Astrocyte of the spinal cord (primary cell): ENCODE results near the gene FBXL15.

Experiments
- DNase-seq: peaks from one replicate; pipeline ENCODE4 v3.0.0; 2011; ENCODE audit warnings: low read depth, low spot score
- H3K4me3 ChIP-seq: 2 replicates; pipeline ENCODE4 v1.5.1; 2011; ENCODE audit warnings: low read depth, mild to moderate bottlenecking, low read length, moderate library complexity
- in situ Hi-C: cut with HindIII; loops from 2 replicates; pipeline ENCODE4 v1.10.0; 2017; ENCODE audit warnings: low sequenced_read_pairs
- TF ChIP-seq, protein P1 (sequence below): IDR thresholded peaks from 2 replicates; pipeline ENCODE4 v1.5.1; 2012; ENCODE audit warnings: low read depth, mild to moderate bottlenecking, low read length, inconsistent platforms

Gene FBXL15

DNA sequence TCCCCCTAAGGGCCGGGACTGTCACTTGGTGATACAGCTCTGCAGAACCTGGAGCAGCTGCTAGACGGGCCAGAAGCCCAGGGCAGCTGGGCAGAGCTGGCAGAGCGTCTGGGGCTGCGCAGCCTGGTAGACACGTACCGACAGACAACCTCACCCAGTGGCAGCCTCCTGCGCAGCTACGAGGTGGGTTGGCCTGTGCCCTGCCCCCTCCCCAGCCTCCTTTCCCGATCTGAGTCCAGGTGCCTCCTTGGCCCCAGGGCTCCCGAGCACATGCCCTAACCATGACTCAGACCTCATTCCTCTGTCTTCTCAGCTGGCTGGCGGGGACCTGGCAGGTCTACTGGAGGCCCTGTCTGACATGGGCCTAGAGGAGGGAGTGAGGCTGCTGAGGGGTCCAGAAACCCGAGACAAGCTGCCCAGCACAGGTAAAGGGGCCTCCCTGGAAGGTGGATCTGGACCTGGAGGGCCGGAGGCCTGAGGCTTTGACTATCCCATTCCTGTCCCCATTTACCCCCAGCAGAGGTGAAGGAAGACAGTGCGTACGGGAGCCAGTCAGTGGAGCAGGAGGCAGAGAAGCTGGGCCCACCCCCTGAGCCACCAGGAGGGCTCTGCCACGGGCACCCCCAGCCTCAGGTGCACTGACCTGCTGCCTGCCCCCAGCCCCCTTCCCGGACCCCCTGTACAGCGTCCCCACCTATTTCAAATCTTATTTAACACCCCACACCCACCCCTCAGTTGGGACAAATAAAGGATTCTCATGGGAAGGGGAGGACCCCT, 18.7 kb upstream of the FBXL15 start:
- H3K4me3 ChIP-seq = no peak overlapping the region
- TF ChIP-seq, protein P1, sequence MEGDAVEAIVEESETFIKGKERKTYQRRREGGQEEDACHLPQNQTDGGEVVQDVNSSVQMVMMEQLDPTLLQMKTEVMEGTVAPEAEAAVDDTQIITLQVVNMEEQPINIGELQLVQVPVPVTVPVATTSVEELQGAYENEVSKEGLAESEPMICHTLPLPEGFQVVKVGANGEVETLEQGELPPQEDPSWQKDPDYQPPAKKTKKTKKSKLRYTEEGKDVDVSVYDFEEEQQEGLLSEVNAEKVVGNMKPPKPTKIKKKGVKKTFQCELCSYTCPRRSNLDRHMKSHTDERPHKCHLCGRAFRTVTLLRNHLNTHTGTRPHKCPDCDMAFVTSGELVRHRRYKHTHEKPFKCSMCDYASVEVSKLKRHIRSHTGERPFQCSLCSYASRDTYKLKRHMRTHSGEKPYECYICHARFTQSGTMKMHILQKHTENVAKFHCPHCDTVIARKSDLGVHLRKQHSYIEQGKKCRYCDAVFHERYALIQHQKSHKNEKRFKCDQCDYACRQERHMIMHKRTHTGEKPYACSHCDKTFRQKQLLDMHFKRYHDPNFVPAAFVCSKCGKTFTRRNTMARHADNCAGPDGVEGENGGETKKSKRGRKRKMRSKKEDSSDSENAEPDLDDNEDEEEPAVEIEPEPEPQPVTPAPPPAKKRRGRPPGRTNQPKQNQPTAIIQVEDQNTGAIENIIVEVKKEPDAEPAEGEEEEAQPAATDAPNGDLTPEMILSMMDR = no peak
- no peak for DNase-seq
- in situ Hi-C loops = no loop called here

DNA sequence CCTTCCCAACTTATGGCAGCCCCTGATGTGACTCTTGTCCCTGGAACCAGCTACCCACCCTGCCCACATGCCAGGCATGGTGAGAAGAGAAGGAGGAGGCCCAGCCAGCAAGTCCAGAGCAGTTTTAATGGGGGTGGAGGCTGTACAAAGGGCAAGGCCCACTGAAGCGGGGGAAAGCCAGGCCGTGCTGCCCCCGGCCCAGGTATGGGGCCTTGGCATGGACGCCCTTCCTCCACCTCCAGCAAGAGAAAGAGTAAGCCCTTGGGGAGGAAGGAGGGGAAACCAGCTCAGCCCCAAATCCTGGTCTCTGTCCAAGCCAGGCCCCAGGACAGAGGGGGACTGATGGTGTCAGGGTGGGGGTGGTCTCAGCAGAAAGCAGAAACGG, 18.1 kb upstream of the FBXL15 start:
- DNase-seq = no peak
- no peak overlapping the region for H3K4me3 ChIP-seq
- TF ChIP-seq, protein P1 = no peak
- in situ Hi-C loops = no loop called here

DNA sequence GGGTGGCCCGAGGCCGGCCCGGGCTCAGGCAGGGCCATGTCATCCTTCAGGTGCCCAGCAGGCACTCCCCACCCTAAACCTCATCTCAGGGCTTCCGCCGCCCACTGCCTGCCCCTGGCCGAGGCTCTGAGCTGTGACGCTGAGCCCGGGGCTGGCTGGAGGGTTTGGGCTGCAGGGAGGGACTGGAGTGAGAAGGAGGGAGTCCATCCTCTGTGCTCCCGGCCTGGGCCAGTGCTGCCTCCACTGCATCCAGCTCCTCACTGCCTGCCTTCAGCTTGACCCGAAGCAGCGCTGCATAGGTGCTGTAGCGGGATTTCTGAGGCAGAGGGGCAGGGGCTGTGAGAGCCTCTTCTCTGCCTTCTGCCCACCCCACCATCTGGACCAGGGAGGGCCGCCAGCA, 17.5 kb upstream of the FBXL15 start:
- H3K4me3 ChIP-seq = no peak overlapping the region
- TF ChIP-seq, protein P1 = no peak
- in situ Hi-C loops = no loop called here
- DNase-seq = no peak

DNA sequence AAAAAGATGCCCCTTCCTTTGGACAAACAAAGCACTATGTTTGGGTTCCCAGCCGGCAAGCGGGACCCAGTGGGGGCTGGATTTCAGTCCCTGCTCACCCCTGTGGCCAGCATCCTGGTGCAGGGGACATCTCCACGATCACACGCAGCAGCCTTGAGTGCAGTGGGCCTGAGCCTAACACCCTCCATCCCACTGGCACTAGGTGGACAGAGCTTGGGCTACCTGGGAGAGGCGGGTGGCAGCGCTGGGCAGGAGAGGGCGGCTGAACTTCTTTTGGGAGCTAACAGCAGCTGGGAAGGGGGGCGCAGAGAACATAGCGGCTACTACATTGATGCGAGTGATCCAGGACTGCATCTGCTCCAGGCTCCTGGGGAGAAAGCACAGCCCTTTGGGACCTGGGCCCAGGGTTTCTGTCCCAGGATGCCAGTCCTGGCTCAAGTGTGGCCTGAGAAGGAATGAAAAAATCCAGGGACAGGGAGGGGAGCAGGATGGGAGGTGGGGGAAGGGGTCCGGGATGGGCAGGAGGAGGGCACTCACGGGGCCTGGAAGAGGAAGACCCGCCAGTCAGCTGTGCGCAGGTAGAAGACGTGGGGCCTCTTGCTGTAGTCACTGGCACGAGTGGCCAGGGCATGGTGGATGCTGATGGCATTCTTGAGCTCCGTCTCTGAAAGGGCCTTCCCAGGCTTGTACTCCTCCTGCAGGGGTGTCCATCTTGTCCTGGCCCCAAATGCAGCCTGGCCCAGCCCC, 16.1 kb upstream of the FBXL15 start:
- H3K4me3 ChIP-seq = no peak overlapping the region
- DNase-seq = no peak
- in situ Hi-C loops = no loop called here
- TF ChIP-seq, protein P1 = no peak

DNA sequence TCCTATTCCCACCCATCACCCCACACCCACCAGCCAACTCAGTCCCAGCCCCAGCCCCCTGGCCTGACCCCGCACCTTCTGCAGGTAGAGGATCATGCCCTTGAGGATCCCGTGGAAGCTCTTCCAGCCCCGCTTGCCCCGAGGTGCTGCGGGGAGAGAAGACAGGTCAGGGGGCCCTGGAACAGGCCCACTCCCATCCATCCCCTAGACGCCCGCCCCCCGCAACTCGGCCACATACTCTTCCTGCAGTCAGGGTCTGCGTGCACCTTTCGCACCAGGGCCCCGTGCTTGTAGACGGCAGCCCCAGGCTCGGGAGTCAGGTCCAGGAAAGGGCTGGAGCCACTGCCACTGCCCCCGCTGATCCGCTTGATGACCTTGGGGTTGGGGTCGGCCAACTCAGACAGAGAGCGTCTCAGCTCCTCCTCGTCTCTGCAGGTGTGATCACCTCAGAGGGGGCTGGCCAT, 15.5 kb upstream of the FBXL15 start:
- H3K4me3 ChIP-seq = no peak overlapping the region
- TF ChIP-seq, protein P1 = no peak
- in situ Hi-C loops = no loop called here
- DNase-seq = no peak

DNA sequence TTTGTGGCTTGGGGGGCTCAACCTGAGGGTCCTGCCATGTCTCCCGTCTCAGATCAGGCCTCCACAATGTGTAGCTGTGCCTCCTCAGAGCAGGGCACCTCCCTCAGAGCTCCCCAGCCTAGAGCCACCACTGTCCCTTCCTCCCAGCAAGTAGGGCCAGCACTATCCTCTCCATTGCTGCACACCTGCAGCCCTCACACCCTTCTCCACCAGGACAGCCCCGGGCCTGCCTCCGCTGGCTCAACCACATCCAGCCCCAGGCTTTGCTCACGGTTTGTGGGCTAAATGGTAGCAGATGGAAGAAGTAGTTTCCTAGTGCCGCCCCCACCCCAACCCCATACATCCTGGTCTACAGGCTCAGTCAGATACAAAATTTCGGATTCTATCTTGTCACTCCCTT, 15.0 kb upstream of the FBXL15 start:
- TF ChIP-seq, protein P1 = no peak
- in situ Hi-C loops = no loop called here
- no peak for DNase-seq
- no peak overlapping the region for H3K4me3 ChIP-seq
